WTC11 (cell line): ENCODE results near the gene AP1S1. TPM values are rescaled to one million over a fixed set of nuclear protein-coding genes. Genes with fewer than 3 reads are reported as not detected.

Source experiments
- ATAC-seq: fragments of 200-7000 bp; cut with Tn5 transposase; 2 replicates; pipeline ENCODE4 v1.10.0; 2021; ENCODE audit warnings: mild to moderate bottlenecking, moderate library complexity
- CTCF ChIA-PET: fragments of 300-600 bp; sonication (Branson Sonifier 250); formaldehyde crosslinking; loops from one replicate; lab custom pipeline; 2021; ENCODE audit warnings: antibody characterized with exemption; lab: Charles Lee
- POLR2A ChIA-PET: fragments of 350-600 bp; sonication (Branson Sonifier 250); formaldehyde crosslinking; loops from one replicate; lab custom pipeline; 2021; ENCODE audit warnings: antibody characterized with exemption; lab: Charles Lee
- DNase-seq: peaks from one replicate; pipeline ENCODE4 v3.0.0; 2021; ENCODE audit warnings: low spot score
- H3K27ac Mint-ChIP-seq: 2 replicates; pipeline ENCODE4 v1.8.0; 2021; ENCODE audit warnings: mixed read lengths
- H3K27me3 Mint-ChIP-seq: 2 replicates; pipeline ENCODE4 v1.8.0; 2021; ENCODE audit warnings: low read depth, mild to moderate bottlenecking, moderate library complexity, mixed read lengths
- H3K36me3 Mint-ChIP-seq: 2 replicates; pipeline ENCODE4 v1.8.0; 2021; ENCODE audit warnings: mixed read lengths
- H3K4me1 Mint-ChIP-seq: 2 replicates; pipeline ENCODE4 v1.8.0; 2022; ENCODE audit warnings: mixed read lengths
- H3K4me3 Mint-ChIP-seq: 2 replicates; pipeline ENCODE4 v1.8.0; 2021; ENCODE audit warnings: mild to moderate bottlenecking, moderate library complexity, mixed read lengths
- H3K9me3 Mint-ChIP-seq: 2 replicates; pipeline ENCODE4 v1.8.0; 2021; ENCODE audit warnings: mixed read lengths
- AR ChIP-seq: fragments of 250-450 bp; sonication (Bioruptor Pico); IDR thresholded peaks from 2 replicates; pipeline ENCODE4 v1.9.0; 2021; ENCODE audit warnings: mild to moderate bottlenecking
- ATF2 ChIP-seq: sonication (generic); formaldehyde crosslinking; IDR thresholded peaks from 2 replicates; pipeline ENCODE4 v1.8.1; 2022; ENCODE audit warnings: low read depth, missing genetic modification reagents, borderline replicate concordance
- EMX1 ChIP-seq: fragments of 250-450 bp; sonication (Bioruptor Pico); IDR thresholded peaks from 2 replicates; pipeline ENCODE4 v1.8.0; 2021; ENCODE audit warnings: mild to moderate bottlenecking
- FOXJ3 ChIP-seq: sonication (generic); formaldehyde crosslinking; IDR thresholded peaks from 2 replicates; pipeline ENCODE4 v1.9.0; 2021; ENCODE audit warnings: missing genetic modification reagents, mild to moderate bottlenecking, borderline replicate concordance
- FOXP1 ChIP-seq: sonication (generic); formaldehyde crosslinking; IDR thresholded peaks from 2 replicates; pipeline ENCODE4 v1.8.0; 2022; ENCODE audit warnings: missing genetic modification reagents, mild to moderate bottlenecking, moderate library complexity, borderline replicate concordance
- KAT7 ChIP-seq: sonication (generic); formaldehyde crosslinking; IDR thresholded peaks from 2 replicates; pipeline ENCODE4 v1.8.1; 2023; ENCODE audit warnings: missing genetic modification reagents, mild to moderate bottlenecking, borderline replicate concordance
- MLX ChIP-seq: sonication (generic); formaldehyde crosslinking; IDR thresholded peaks from 2 replicates; pipeline ENCODE4 v1.8.1; 2023; ENCODE audit warnings: mild to moderate bottlenecking, missing genetic modification reagents, moderate library complexity
- MXD4 ChIP-seq: fragments of 250-450 bp; sonication (Bioruptor Pico); IDR thresholded peaks from 2 replicates; pipeline ENCODE4 v1.8.0; 2021; ENCODE audit warnings: mild to moderate bottlenecking, moderate library complexity, borderline replicate concordance
- MYBL2 ChIP-seq: sonication (generic); formaldehyde crosslinking; IDR thresholded peaks from 2 replicates; pipeline ENCODE4 v1.8.1; 2023; ENCODE audit warnings: mild to moderate bottlenecking, moderate library complexity, missing genetic modification reagents
- NFE2L1 ChIP-seq: sonication (generic); formaldehyde crosslinking; IDR thresholded peaks from 2 replicates; pipeline ENCODE4 v1.8.1; 2023; ENCODE audit warnings: missing genetic modification reagents
- NR2C2 ChIP-seq: sonication (generic); formaldehyde crosslinking; IDR thresholded peaks from 2 replicates; pipeline ENCODE4 v1.8.0; 2022; ENCODE audit warnings: mild to moderate bottlenecking, missing genetic modification reagents
- PRRX2 ChIP-seq: fragments of 250-450 bp; sonication (Bioruptor Pico); IDR thresholded peaks from 2 replicates; pipeline ENCODE4 v1.8.0; 2021; ENCODE audit warnings: mild to moderate bottlenecking
- SP1 ChIP-seq: sonication (generic); formaldehyde crosslinking; conservative IDR thresholded peaks from 2 replicates; pipeline ENCODE4 v1.8.1; 2022; ENCODE audit warnings: missing genetic modification reagents
- ZNF121 ChIP-seq: sonication (generic); formaldehyde crosslinking; IDR thresholded peaks from 2 replicates; pipeline ENCODE4 v1.8.0; 2023; ENCODE audit warnings: missing genetic modification reagents
- ZNF138 ChIP-seq: sonication (generic); formaldehyde crosslinking; conservative IDR thresholded peaks from 2 replicates; pipeline ENCODE4 v1.8.1; 2022; ENCODE audit warnings: mild to moderate bottlenecking, moderate library complexity, missing genetic modification reagents
- ZNF219 ChIP-seq: sonication (generic); formaldehyde crosslinking; IDR thresholded peaks from 2 replicates; pipeline ENCODE4 v1.8.0; 2023; ENCODE audit warnings: missing genetic modification reagents, mild to moderate bottlenecking, borderline replicate concordance
- ZNF263 ChIP-seq: sonication (generic); formaldehyde crosslinking; IDR thresholded peaks from 2 replicates; pipeline ENCODE4 v1.8.1; 2022; ENCODE audit warnings: low read depth, mild to moderate bottlenecking, moderate library complexity, missing genetic modification reagents
- ZNF281 ChIP-seq: sonication (generic); formaldehyde crosslinking; IDR thresholded peaks from 2 replicates; pipeline ENCODE4 v1.8.0; 2023; ENCODE audit warnings: mild to moderate bottlenecking, missing genetic modification reagents
- ZNF416 ChIP-seq: fragments of 250-450 bp; sonication (Bioruptor Pico); IDR thresholded peaks from 2 replicates; pipeline ENCODE4 v1.9.0; 2021; ENCODE audit warnings: mild to moderate bottlenecking, inconsistent platforms
- ZNF512 ChIP-seq: sonication (generic); formaldehyde crosslinking; IDR thresholded peaks from 2 replicates; pipeline ENCODE4 v1.8.1; 2022; ENCODE audit warnings: missing genetic modification reagents, borderline replicate concordance
- ZSCAN18 ChIP-seq: fragments of 250-450 bp; sonication (Bioruptor Pico); IDR thresholded peaks from 2 replicates; pipeline ENCODE4 v2.1.2; 2022; ENCODE audit warnings: mild to moderate bottlenecking, moderate library complexity
- total RNA-seq: library from RNA; stranded (reverse); gene quantifications from 3 replicates; pipeline ENCODE4 v1.2.3, GENCODE V29; 2021
- TF ChIP-seq, protein P1 (sequence below): sonication (generic); formaldehyde crosslinking; IDR thresholded peaks from 2 replicates; pipeline ENCODE4 v1.8.0; 2022; ENCODE audit warnings: mild to moderate bottlenecking, missing genetic modification reagents

Gene AP1S1
- total RNA-seq, 1 experiment from 2014 or later, result 60.7 TPM

DNA sequence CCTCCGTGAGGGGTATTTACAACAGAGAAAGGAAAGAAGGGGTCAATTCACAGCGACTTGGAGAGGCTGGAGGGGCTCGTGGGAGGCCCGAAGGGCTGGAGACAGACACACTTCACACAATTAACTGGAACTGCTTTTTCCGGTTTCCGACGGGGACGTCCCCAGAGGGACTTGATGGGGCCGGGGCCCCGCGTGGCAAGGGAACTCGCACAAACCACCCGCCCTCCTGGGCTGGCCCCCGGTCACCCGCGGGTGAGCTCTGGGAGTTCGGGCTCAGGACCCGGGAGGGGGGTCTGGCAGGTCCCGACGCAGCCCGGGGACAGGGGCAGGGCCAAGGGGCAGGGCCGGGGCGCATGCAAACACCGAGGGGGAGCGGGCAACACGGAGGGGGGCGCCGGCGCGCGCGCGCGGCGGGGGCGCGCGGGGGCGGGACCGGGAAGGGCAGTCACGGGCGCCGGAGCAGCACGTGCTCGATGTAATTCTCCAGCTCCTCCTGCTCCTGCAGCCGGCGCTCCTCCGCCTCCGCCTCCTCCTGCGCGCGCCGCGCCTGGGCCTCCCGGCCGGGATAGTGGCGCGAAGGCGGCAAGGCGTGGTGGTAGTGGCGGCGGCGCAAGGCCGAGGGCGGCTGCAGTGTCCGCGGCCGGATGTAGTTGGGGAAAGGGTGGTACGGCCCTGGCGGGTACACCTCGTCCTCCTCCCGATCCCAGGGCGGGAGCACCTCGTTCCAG lies 8.4 kb downstream of the AP1S1 start (continued):
- no peak for TF ChIP-seq ATF2 (CRISPR knock-in tag)
- no peak for TF ChIP-seq ZNF416 (CRISPR knock-in tag)
- TF ChIP-seq AR, result no peak
- TF ChIP-seq KAT7 (CRISPR knock-in tag), result no peak
- peak; percentile 54; the same call in 1 of the 2 replicates for TF ChIP-seq MYBL2 (CRISPR knock-in tag)
- TF ChIP-seq FOXJ3 (CRISPR knock-in tag), result no peak
- peak; percentile 93 for TF ChIP-seq FOXP1 (CRISPR knock-in tag)
- TF ChIP-seq NFE2L1, result peak; percentile 53; the same call in 1 of the 2 replicates
- no peak for TF ChIP-seq MLX (CRISPR knock-in tag)
- no peak for TF ChIP-seq ZNF512 (CRISPR knock-in tag)
- no peak for TF ChIP-seq ZNF138 (CRISPR knock-in tag)
- TF ChIP-seq EMX1 (CRISPR knock-in tag), result no peak
- no peak for TF ChIP-seq ZNF121 (CRISPR knock-in tag)
- no peak for TF ChIP-seq ZSCAN18 (CRISPR knock-in tag)
- no peak for TF ChIP-seq PRRX2
- TF ChIP-seq MXD4, result no peak

DNA sequence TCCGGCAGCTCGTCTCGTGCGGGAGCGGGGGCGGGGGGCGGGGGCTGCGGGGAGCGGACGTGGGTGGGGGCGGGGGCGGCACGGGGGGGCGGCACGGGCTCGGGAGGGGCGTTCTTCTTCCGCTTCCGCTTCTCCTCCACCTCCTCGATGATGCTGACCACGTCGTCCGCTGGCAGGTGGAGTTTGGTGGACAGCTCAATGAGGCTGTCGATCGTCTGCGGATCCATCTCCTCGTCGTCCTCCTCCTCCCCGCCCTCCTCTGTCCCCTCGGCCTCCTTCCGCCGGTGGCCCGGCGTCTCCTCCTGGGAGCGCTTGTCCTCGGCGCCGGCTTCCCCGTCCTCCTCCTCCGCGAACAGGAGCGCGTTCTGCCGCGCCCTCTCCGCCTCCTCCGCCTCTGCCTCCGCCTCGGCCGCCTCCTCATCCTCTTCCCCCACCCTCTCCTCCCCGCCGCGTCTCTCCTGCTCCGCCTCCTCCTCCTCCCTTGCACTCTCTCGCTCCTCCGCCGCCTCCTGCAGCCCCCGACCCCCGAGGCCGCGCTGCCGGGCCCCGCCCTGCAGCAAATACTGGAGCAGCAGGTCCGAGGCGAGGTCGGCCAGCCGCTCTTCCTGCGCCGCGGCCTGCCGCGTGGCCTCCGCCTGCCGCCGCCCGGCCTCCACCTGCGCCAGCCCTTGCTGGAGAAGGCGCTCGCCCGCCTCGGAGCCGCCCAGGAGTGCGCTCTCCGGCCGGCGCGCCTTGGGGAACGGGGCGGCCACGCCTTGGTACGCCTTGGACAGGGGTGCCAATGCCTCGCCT lies 9.2 kb downstream of the AP1S1 start:
- H3K4me3 Mint-ChIP-seq, result peak overlapping the region; percentile 81
- CTCF ChIA-PET, result interaction anchor here (0.6 to 9.0 kb wide), 12 partner anchors 7 to 269 kb away, joined by 3 to 103 read pairs (median 4); no protein-coding TSS in a partner anchor
- peaks cover 62% of the 10 kb centered on the region for H3K4me1 Mint-ChIP-seq
- H3K9me3 Mint-ChIP-seq, result no peaks in the 10 kb centered on the region
- peak; percentile 70 for DNase-seq
- peak; percentile 1 for ATAC-seq
- peaks cover 2% of the 10 kb centered on the region; the same call in 1 of the 2 replicates for H3K36me3 Mint-ChIP-seq
- H3K27me3 Mint-ChIP-seq, result peaks cover 49% of the 10 kb centered on the region
- H3K27ac Mint-ChIP-seq, result no peak overlapping the region
- POLR2A ChIA-PET, result no interaction called here
- TF ChIP-seq, protein P1, sequence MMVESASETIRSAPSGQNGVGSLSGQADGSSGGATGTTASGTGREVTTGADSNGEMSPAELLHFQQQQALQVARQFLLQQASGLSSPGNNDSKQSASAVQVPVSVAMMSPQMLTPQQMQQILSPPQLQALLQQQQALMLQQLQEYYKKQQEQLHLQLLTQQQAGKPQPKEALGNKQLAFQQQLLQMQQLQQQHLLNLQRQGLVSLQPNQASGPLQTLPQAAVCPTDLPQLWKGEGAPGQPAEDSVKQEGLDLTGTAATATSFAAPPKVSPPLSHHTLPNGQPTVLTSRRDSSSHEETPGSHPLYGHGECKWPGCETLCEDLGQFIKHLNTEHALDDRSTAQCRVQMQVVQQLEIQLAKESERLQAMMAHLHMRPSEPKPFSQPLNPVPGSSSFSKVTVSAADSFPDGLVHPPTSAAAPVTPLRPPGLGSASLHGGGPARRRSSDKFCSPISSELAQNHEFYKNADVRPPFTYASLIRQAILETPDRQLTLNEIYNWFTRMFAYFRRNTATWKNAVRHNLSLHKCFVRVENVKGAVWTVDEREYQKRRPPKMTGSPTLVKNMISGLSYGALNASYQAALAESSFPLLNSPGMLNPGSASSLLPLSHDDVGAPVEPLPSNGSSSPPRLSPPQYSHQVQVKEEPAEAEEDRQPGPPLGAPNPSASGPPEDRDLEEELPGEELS, result peak; percentile 19; the same call in 1 of the 2 replicates
- TF ChIP-seq NR2C2 (CRISPR knock-in tag) (0 out of 2 replicates have a peak, but pooled peaks have one; percentile 29), ZNF219 (CRISPR knock-in tag) (no peak), SP1 (CRISPR knock-in tag) (peak; percentile 63), ZNF281 (CRISPR knock-in tag) (peak; percentile 65; the same call in 1 of the 2 replicates), ZNF263 (peak; percentile 98)
